Activated CD8-positive, alpha-beta memory T cell treated with anti-CD3 and anti-CD28 coated beads, Interleukin-2, amount 50 U/mL, for 24 hours (primary cell): ENCODE measurements around the gene REPS1.
"Not testable (repeated sequence)": the region's sequence is repeated elsewhere in the genome, so short reads cannot be mapped to it uniquely, and the experiment has no call there.

ENCODE experiments used
- DNase-seq: peaks from one replicate; pipeline ENCODE4 v3.0.0-alpha.2; 2020; ENCODE audit errors: extremely low read depth

The REPS1 gene, protein sequence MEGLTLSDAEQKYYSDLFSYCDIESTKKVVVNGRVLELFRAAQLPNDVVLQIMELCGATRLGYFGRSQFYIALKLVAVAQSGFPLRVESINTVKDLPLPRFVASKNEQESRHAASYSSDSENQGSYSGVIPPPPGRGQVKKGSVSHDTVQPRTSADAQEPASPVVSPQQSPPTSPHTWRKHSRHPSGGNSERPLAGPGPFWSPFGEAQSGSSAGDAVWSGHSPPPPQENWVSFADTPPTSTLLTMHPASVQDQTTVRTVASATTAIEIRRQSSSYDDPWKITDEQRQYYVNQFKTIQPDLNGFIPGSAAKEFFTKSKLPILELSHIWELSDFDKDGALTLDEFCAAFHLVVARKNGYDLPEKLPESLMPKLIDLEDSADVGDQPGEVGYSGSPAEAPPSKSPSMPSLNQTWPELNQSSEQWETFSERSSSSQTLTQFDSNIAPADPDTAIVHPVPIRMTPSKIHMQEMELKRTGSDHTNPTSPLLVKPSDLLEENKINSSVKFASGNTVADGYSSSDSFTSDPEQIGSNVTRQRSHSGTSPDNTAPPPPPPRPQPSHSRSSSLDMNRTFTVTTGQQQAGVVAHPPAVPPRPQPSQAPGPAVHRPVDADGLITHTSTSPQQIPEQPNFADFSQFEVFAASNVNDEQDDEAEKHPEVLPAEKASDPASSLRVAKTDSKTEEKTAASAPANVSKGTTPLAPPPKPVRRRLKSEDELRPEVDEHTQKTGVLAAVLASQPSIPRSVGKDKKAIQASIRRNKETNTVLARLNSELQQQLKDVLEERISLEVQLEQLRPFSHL

GRCh38 chr6:138987643-138988468 is at the start of gene REPS1:
Gene REPS1 (minus strand): TSS chr6:138988253. CDS start chr6:138987682, 571 bp downstream.
- peak; percentile 78 for DNase-seq

DNA sequence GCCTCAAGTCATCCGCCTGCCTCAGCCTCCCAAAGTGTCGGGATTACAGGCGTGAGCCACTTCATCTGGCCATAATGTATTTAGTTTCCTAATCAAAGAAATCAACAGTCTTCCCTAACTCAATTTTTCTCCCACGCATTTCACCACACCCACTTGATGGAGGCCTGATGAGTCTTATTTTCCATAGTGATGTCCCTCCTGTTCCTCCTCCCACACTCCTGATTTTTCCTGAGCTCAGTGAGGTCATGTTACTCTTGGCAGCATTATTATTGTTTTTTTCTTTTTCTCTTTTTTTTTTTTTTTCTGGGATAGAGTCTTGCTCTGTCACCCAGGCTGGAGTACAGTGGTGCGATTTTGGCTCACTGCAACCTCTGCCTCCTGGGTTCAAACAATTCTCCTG is 49.4 kb upstream of the REPS1 start:
- DNase-seq, result no peak

- DNase-seq, result no peak
Observed at GRCh38 chr6:139030228-139030963, 42.3 kb upstream of the REPS1 start.

DNA sequence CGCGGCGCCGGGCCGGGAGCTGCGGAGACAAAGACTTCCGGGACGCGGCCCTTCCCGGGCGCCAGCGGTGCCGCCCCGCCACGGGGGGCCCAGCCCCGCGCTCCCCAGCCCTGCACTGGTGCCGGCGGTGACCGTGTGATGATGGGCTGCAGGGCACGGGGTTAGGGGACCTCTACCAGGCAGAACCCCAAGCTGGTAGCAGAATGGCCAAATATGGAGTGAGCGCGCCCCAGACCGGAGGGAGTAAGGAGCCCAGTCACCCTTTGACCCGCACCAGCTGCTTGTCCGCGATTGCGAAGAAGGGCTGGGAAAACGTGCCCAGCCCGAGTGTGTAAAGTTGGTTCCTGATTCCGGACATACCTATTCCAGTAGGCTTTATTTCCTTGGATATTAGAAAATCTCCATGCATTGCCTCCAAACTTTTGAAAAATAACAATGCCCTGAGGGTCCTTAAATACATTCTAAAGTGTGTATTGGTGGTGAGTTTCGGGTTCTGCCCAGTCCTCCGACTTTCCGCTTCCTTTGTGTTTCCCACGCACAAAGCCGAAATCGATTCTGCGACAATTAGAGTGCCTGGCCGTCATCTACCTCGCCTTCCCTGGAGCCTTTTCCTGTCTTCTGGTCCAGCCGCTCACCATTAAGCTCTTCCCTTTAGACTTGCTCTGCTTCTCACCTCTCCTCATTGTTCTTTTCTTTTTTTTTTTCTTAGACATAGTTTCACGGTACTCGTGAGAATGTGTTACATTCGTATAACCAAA is 41.6 kb upstream of the REPS1 start:
- no peak for DNase-seq

- DNase-seq, result peak; percentile 57
Observed at GRCh38 chr6:139028658-139029469, 40.8 kb upstream of the REPS1 start, which contains the start of gene ABRACL. Gene ABRACL (plus strand): TSS chr6:139028745. CDS start chr6:139034161, 5,416 bp downstream.

DNA sequence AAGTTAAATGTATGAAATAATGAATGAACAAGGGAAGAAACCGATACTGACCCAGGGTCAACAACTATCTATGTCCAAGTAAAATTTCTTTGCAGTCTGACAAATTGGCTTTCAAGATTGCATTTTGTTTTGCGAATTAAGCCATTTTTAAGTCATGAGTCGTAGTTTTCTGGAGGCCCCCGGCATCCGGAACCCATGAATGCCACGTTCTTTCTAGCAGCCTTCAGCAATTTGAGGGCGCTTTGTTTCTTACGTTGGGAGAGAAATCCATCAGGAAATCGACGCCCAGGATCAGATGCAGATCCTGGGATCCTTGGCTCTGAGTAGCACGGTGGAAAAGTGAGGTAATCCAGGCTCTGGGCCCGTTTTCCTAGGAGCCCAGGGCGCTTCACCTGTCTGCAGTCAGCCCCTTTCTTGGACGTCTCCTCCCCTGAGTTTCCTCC is 40.2 kb upstream of the REPS1 start:
- DNase-seq, result no peak

- no peak for DNase-seq
Observed at GRCh38 chr6:139027620-139028182, 39.6 kb upstream of the REPS1 start.

- not testable (repeated sequence) for DNase-seq
Observed at GRCh38 chr6:139025416-139025815, 37.4 kb upstream of the REPS1 start.

DNA sequence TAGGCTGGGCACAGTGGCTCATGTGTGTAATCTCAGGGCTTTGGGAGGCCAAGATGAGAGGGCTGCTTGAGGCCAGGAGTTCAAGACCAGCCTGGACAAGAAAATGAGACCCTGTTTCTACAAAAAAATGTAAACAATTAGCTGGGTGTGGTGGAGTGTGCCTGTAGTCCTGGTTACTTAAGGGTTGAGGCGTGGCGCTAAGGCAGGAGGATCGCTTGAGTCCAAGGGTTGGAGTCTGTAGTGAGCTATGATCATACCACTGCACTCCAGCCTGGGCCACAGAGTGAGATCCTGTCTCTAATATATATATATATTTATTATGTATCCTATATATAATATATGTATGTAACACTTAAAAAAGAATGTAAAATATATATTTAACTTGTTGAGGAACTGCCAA is 32.6 kb upstream of the REPS1 start:
- no peak for DNase-seq

- DNase-seq, result no peak
Observed at GRCh38 chr6:139019722-139020121, 31.7 kb upstream of the REPS1 start.

GRCh38 chr6:139017227-139017626 is 29.2 kb upstream of the REPS1 start:
- DNase-seq, result no peak

DNA sequence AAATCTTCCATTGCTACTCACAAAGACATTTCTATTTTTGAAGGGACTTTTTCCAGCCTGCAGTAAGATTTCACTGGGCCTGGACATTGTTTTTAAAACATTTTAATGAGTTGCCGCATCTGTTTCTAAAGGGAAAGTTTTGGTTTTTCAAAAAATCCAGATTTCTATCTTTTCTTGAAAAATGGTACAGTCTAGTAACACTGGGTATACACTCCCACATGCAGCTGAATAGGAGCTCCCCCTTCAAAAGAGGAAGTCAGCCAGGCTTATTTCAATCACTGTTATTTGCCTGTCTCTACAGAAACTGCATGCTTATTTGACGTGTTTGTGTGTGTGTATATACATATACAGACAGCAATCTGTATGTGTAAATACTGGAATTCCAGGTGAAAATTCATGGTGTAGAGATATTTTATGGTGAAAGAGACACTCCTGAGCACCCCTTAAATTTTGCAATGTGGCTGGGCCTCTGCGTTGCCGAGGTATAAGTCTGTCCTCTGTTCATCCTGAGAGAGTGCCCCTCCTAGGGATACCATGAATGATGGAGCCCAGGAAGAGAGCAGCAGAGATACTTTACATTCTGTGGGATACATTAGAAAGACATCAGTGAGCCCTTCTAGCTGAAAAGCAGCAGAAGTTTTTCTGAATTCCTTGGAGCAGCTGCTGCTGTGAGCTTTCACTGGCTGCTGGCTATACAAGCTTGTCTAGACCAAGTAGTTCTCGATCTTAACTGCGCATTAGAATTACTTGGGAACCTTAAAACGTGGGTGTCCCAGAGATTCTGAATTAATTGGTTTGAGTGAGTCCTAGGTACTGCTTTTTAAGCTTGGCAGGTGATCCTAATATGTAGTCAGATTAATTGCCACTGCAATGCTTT is 28.5 kb upstream of the REPS1 start:
- DNase-seq, result no peak

- no peak for DNase-seq
Observed at GRCh38 chr6:139014945-139015344, 26.9 kb upstream of the REPS1 start.

GRCh38 chr6:139013185-139013800 is 25.2 kb upstream of the REPS1 start:
- DNase-seq, result no peak

DNA sequence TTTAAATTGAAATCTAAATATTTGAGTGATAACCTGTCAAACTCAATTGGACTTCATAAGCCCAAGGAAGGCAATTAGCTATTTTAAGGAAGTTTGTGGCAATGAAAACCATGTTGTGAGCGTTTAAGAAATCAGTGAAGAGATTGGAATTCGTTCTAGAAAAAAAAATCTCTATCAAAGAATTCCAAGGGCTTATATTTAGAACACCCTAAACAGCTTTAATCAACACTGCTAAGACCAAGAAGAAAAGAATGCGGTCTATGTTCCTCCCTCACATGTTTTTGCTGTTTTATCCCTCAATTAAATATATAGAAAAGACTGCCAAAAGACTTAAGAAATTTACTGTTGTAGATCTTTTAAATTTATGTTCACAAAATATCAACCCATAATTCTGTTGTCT is 23.9 kb upstream of the REPS1 start:
- DNase-seq, result no peak

DNA sequence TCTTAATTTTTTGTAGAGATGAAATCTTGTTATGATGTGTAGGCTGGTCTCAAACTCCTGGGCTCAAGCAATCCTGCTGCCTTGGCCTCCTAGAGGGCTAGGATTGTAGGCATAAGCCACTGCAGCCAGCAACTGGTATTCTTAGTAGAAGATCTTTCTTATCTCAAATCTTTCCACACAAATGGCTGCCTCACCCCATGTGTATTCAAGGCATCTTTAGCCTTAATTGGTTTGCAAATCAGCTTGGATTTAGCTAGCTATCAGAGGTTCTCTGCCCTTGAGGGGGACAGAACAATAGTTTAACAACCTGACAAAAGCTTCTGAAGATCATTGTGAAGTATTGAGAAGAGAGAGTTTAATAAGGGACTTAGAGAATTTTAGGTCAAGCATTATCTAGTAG is 22.6 kb upstream of the REPS1 start:
- no peak for DNase-seq

GRCh38 chr6:139008117-139008516 is 20.1 kb upstream of the REPS1 start:
- DNase-seq, result no peak

- DNase-seq, result no peak
Observed at GRCh38 chr6:139007428-139007827, 19.4 kb upstream of the REPS1 start.
